Measurements from ENCODE around the gene ADGRB2.

Gene ADGRB2

DNA sequence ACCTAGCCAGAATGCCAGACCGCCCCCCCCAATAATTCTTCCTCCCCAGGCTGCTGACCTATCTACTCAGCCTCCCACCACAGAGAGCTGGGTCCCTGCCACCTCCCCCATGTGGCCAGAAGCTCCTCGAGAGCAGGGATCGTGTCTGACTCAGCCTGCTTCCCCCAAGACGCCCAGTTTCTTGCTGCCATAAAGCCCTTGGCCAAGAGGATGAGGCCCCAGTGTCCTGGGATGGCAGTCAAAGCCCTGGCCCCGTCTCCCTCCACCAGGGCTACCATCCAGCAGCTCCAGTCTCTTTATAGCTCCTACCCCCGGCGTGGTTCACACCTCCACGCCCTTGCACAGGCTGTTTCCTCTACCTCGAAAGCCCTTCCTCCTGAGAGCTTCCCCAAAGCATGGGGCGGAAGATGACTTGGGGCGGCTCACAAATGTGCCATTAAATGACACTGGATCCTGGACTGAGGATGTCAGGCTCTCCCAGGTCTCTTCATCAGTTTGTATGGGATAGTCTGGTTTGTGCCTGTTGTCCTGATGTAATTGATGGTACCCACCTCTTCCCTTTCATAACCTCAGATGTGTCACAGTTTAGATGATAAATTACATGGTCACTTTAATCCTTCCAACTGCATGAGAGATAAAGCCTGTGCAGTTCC lies 13.2 kb downstream of the ADGRB2 start:
- Histone ChIP-seq H3K9me3 (no peaks in the 10 kb centered on the region), H3K27me3 (no peaks in the 10 kb centered on the region), H3K4me1 (peaks cover 19% of the 10 kb centered on the region; the same call in 1 of the 2 replicates), H3K36me3 (no peaks in the 10 kb centered on the region), H3K4me3 (ENCODE audit: low read depth, low read length) (no peak overlapping the region)
- TF ChIP-seq, protein P1, sequence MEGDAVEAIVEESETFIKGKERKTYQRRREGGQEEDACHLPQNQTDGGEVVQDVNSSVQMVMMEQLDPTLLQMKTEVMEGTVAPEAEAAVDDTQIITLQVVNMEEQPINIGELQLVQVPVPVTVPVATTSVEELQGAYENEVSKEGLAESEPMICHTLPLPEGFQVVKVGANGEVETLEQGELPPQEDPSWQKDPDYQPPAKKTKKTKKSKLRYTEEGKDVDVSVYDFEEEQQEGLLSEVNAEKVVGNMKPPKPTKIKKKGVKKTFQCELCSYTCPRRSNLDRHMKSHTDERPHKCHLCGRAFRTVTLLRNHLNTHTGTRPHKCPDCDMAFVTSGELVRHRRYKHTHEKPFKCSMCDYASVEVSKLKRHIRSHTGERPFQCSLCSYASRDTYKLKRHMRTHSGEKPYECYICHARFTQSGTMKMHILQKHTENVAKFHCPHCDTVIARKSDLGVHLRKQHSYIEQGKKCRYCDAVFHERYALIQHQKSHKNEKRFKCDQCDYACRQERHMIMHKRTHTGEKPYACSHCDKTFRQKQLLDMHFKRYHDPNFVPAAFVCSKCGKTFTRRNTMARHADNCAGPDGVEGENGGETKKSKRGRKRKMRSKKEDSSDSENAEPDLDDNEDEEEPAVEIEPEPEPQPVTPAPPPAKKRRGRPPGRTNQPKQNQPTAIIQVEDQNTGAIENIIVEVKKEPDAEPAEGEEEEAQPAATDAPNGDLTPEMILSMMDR (IDR thresholded peaks at IDR 0.05; ENCODE audit: low read depth, low read length): no peak
- no peak for DNase-seq

DNA sequence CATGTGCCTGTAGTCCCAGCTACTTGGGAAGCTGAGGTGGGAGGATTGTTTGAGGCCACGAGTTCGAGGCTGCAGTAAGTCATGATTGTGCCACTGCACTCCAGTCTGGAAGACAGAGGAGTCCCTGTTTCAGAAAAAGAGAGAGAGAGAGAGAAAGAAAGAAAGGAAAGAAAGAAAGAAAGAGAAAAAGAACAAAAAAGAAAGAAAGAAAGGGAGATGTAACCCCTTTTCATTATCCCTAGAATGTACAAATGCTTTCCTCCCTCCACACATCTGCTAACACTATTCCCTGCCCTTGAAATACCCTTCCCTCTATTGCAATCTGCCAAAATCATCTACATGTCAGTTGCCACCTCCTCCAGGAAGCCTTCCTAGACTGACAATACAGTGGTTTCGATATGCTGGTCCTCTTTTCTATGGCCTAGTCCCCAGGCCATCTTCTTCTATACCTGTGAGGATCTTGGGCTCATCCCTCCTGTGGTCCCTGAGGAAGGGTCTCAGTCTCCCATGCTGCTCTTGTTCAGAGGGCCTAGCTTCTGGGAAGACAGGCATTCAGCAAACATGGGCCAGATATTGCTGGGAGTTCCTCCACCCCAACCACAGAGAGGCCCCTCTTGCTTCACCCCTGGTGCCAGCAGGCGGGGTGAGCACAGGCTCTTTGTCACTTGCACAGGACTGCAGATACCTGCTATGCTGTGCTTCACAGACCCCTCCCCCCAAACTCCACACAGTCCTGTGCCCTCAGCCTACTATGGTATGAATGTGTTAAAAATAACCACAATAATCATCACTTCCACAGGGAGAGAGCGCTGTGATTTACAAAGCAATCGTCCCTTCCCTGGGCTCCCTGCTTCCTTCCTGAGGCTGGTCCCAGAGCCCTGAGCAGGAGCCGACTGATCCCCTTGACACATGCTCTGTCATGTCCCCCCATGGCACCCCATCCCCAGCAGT lies 14.1 kb downstream of the ADGRB2 start:
- no peak for DNase-seq
- Histone ChIP-seq H3K27me3 (no peaks in the 10 kb centered on the region), H3K36me3 (peaks cover 3% of the 10 kb centered on the region; the same call in 1 of the 2 replicates), H3K4me3 (ENCODE audit: low read depth, low read length) (no peak overlapping the region), H3K9me3 (no peaks in the 10 kb centered on the region), H3K4me1 (peaks cover 15% of the 10 kb centered on the region; the same call in 1 of the 2 replicates)
- TF ChIP-seq, protein P1 (IDR thresholded peaks at IDR 0.05; ENCODE audit: low read depth, low read length): no peak

DNA sequence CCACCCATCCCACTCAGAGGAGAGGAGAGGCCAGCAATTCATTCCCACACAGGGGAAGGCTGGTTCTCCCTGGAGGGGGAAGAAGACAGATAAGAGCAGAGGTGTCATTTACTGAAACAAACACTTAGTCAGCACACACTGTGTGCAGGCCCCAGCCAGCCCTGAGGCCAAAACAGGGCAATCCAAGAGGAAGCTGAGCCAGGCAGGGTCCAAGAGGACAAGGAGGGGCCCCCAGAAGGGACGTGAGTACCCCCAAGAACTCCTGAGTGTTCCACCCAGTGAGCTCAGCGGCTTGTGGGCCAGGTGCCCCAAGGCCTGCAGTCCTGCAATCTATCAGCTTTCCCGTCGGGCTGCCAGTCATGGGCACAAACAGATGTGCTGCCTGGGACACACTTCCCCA lies 15.8 kb downstream of the ADGRB2 start:
- H3K4me1 ChIP-seq: peaks cover 7% of the 10 kb centered on the region; the same call in 1 of the 2 replicates
- peaks cover 4% of the 10 kb centered on the region; the same call in 1 of the 2 replicates for H3K36me3 ChIP-seq
- no peaks in the 10 kb centered on the region for H3K27me3 ChIP-seq
- H3K4me3 ChIP-seq (ENCODE audit: low read depth, low read length): no peak overlapping the region
- H3K9me3 ChIP-seq: no peaks in the 10 kb centered on the region
- TF ChIP-seq, protein P1 (IDR thresholded peaks at IDR 0.05; ENCODE audit: low read depth, low read length): no peak
- DNase-seq: peak; percentile 24

DNA sequence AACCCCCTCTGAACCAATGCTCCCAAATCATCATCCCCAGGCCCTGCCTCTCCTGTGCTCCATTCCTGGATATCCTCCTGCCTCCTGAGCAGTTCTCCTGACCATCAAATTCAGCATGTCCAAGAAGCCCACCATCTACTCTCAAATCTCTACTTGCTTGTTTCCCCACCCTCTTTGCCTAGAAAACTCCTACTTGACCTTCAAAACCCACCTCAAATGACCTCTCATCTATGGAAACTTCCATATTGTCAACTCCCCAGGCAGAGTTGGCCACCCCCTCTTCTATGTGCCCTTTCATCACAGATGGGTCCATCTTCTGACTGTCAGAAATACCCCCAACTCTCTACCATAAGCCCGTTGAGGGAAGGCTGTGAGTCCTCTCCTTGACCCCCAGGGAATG lies 16.8 kb downstream of the ADGRB2 start:
- DNase-seq: no peak
- Histone ChIP-seq H3K4me1 (peaks cover 7% of the 10 kb centered on the region; the same call in 1 of the 2 replicates), H3K9me3 (no peaks in the 10 kb centered on the region), H3K4me3 (ENCODE audit: low read depth, low read length) (no peak overlapping the region), H3K36me3 (peaks cover 4% of the 10 kb centered on the region; the same call in 1 of the 2 replicates), H3K27me3 (no peaks in the 10 kb centered on the region)
- TF ChIP-seq, protein P1 (IDR thresholded peaks at IDR 0.05; ENCODE audit: low read depth, low read length): no peak

DNA sequence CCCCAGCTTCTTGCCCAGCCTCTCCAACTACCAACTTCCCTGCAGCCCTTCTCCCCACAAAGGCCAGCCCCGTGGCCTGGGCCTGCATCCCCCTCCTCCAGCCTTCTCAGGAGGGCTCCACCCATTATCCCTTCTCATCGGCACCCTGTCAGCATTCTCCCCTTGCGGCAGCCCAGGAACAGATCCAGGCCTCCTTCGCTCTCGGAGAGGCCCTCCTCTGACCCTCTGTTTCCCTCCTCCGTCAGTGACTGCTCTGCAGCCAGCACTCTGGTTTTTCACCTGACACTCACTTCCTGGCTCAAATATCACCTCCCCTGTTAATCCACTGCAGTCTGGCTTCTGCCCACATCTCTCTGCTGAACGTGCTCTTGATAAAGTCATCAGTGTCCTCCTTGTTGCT lies 17.5 kb downstream of the ADGRB2 start:
- H3K4me1 ChIP-seq: peaks cover 7% of the 10 kb centered on the region; the same call in 1 of the 2 replicates
- DNase-seq: no peak
- no peak overlapping the region for H3K4me3 ChIP-seq (ENCODE audit: low read depth, low read length)
- H3K27me3 ChIP-seq: no peaks in the 10 kb centered on the region
- H3K9me3 ChIP-seq: no peaks in the 10 kb centered on the region
- H3K36me3 ChIP-seq: peaks cover 4% of the 10 kb centered on the region; the same call in 1 of the 2 replicates
- TF ChIP-seq, protein P1 (IDR thresholded peaks at IDR 0.05; ENCODE audit: low read depth, low read length): no peak
